Measurements from ENCODE around the gene APOBEC3F. TPM values are rescaled to one million over a fixed set of nuclear protein-coding genes. Genes with fewer than 3 reads are reported as not detected.
A peak's percentile ranks its signal among the peaks of the same experiment; 100 is the strongest.
"Not testable (repeated sequence)": the region's sequence is repeated elsewhere in the genome, so short reads cannot be mapped to it uniquely, and the experiment has no call there.

The APOBEC3F gene
- total and polyA plus RNA-seq, 3 experiments from 2014 or later = 20.5 to 30.1 (median 28.4) TPM

- Mint-ChIP-seq H3K9me3 (no peaks in the 10 kb centered on the region), H3K36me3 (peaks cover 0 to 46% (median 5%) of the 10 kb centered on the region in 3 donors), H3K27me3 (no peaks in the 10 kb centered on the region), H3K4me1 (peaks cover 15 to 33% (median 21%) of the 10 kb centered on the region in 3 donors), H3K27ac (peak overlapping the region in 3 of 8 donors; percentile 17 to 38 (median 34)), H3K4me3 (no peak overlapping the region)
- Histone ChIP-seq H3K4me1 (ENCODE audit: insufficient read depth, low read length) (peaks cover 14% of the 10 kb centered on the region), H3K4me3 (ENCODE audit: low read length) (no peak overlapping the region), H3K36me3 (ENCODE audit: insufficient read depth, low read length) (peaks cover 1% of the 10 kb centered on the region), H3K27me3 (ENCODE audit: insufficient read depth, low read length, poor library complexity, severe bottlenecking) (no peaks in the 10 kb centered on the region), H3K27ac (ENCODE audit: low read depth, low read length) (no peak overlapping the region), H3K9me3 (ENCODE audit: low read length) (no peaks in the 10 kb centered on the region)
- no peak for DNase-seq
- CTCF ChIA-PET = no interaction called here
- POLR2A ChIA-PET = interaction anchor here (0.7 kb wide), 1 partner anchor 49 kb away, joined by 3 read pairs; no protein-coding TSS in a partner anchor
These were observed 11.4 kb upstream of the APOBEC3F start for GRCh38 chr22:39029227-39029626.

DNA sequence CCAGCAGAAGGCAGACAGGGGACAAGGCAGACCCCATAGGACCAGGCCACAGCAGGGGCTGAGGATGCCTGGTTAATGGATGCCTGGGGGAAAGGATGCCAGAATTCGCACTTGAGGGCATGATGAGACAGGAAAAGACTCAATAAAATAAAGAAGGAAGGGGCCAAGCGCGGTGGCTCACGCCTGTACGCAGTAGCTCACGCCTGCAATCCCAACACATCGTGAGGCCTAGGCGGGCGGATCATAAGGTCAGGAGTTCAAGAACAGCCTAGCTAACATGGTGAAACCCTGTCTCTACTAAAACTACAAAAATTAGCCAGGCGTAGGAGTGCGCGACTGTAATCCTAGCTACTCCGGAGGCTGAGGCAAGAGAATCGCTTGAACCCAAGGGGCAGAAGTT is 10.0 kb upstream of the APOBEC3F start:
- H3K36me3 Mint-ChIP-seq = peaks cover 0 to 32% (median 0%) of the 10 kb centered on the region in 3 donors
- ChIA-PET CTCF (interaction anchor here (0.6 kb wide), 1 partner anchor 28 kb away, joined by 3 read pairs; no protein-coding TSS in a partner anchor), POLR2A (no interaction called here)
- H3K4me1 ChIP-seq (ENCODE audit: insufficient read depth, low read length) = peaks cover 1% of the 10 kb centered on the region
- no peaks in the 10 kb centered on the region for H3K36me3 ChIP-seq (ENCODE audit: insufficient read depth, low read length)
- peak overlapping the region in 1 of 8 donors; percentile 77 for H3K27ac Mint-ChIP-seq
- H3K9me3 Mint-ChIP-seq = no peaks in the 10 kb centered on the region
- H3K4me3 ChIP-seq (ENCODE audit: low read length) = no peak overlapping the region
- H3K27me3 ChIP-seq (ENCODE audit: insufficient read depth, low read length, poor library complexity, severe bottlenecking) = no peaks in the 10 kb centered on the region
- H3K4me1 Mint-ChIP-seq = peaks cover 4 to 18% (median 10%) of the 10 kb centered on the region in 3 donors
- no peak overlapping the region for H3K27ac ChIP-seq (ENCODE audit: low read depth, low read length)
- no peaks in the 10 kb centered on the region for H3K27me3 Mint-ChIP-seq
- DNase-seq = no peak
- H3K9me3 ChIP-seq (ENCODE audit: low read length) = no peaks in the 10 kb centered on the region
- no peak overlapping the region for H3K4me3 Mint-ChIP-seq

GRCh38 chr22:39031434-39032295 is 9.0 kb upstream of the APOBEC3F start:
- POLR2A ChIA-PET, CTCF ChIA-PET: not testable (repeated sequence)

DNA sequence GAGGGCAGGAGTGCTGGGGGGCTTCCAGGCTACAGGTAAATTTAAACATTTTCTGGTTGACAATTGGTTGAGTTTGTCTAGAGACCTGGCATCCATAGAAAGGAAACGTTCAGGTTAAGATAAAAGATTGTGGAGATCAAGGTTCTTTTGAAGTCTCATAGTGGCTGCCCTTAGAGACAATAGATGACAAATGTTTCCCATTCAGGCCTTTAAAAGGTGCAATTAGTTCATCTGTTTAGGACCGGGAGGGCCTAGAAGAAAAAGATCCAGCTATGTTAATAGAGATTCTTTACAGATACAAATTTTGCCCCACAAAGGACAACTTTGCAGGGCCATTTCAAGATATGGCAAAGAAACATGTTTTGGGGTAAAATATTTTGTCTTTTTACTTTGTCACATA is 3.6 kb upstream of the APOBEC3F start:
- H3K9me3 Mint-ChIP-seq; H3K4me1 ChIP-seq (ENCODE audit: insufficient read depth, low read length); H3K36me3 ChIP-seq (ENCODE audit: insufficient read depth, low read length); H3K4me3 ChIP-seq (ENCODE audit: low read length); H3K27me3 ChIP-seq (ENCODE audit: insufficient read depth, low read length, poor library complexity, severe bottlenecking); H3K27me3 Mint-ChIP-seq; H3K27ac ChIP-seq (ENCODE audit: low read depth, low read length); H3K9me3 ChIP-seq (ENCODE audit: low read length); CTCF ChIA-PET: not testable (repeated sequence)
- Mint-ChIP-seq H3K4me1 (peaks cover 20 to 27% (median 26%) of the 10 kb centered on the region in 3 donors), H3K36me3 (peaks cover 0 to 19% (median 0%) of the 10 kb centered on the region in 3 donors), H3K27ac (peak overlapping the region; percentile 31 to 92 (median 62)), H3K4me3 (peak overlapping the region in 1 of 7 donors; percentile 45)
- DNase-seq = peak in 1 of 5 donors; percentile 24
- POLR2A ChIA-PET = interaction anchor here (0.7 kb wide), 2 partner anchors 16 to 24 kb away, joined by 4 to 6 read pairs; no protein-coding TSS in a partner anchor

More at GRCh38 chr22:39031434-39032295, 9.0 kb upstream of the APOBEC3F start:
- Mint-ChIP-seq H3K4me1 (peaks cover 5 to 11% (median 6%) of the 10 kb centered on the region in 3 donors), H3K36me3 (peaks cover 0 to 26% (median 0%) of the 10 kb centered on the region in 3 donors), H3K27ac (peak overlapping the region in 1 of 8 donors; percentile 88)
- H3K27me3 Mint-ChIP-seq; H3K27ac ChIP-seq (ENCODE audit: low read depth, low read length); H3K36me3 ChIP-seq (ENCODE audit: insufficient read depth, low read length); H3K9me3 ChIP-seq (ENCODE audit: low read length); H3K4me3 ChIP-seq (ENCODE audit: low read length); H3K4me1 ChIP-seq (ENCODE audit: insufficient read depth, low read length); H3K27me3 ChIP-seq (ENCODE audit: insufficient read depth, low read length, poor library complexity, severe bottlenecking); DNase-seq; H3K4me3 Mint-ChIP-seq; H3K9me3 Mint-ChIP-seq: not testable (repeated sequence)

- peak overlapping the region; percentile 43 for H3K27ac ChIP-seq (ENCODE audit: low read depth, low read length)
These were observed 1.1 kb upstream of the APOBEC3F start for GRCh38 chr22:39039306-39040126.

GRCh38 chr22:39040155-39040537 is 518 bp upstream of the APOBEC3F start:
- DNase-seq; H3K36me3 ChIP-seq (ENCODE audit: insufficient read depth, low read length); H3K9me3 ChIP-seq (ENCODE audit: low read length); CTCF ChIA-PET; H3K27me3 ChIP-seq (ENCODE audit: insufficient read depth, low read length, poor library complexity, severe bottlenecking); H3K27me3 Mint-ChIP-seq; H3K4me3 ChIP-seq (ENCODE audit: low read length); H3K9me3 Mint-ChIP-seq: not testable (repeated sequence)
- Histone ChIP-seq H3K4me1 (ENCODE audit: insufficient read depth, low read length) (peaks cover 16% of the 10 kb centered on the region), H3K27ac (ENCODE audit: low read depth, low read length) (peak overlapping the region; percentile 43)
- POLR2A ChIA-PET = interaction anchor here (1.2 kb wide), 1 partner anchor 170 kb away, joined by 4 read pairs; no protein-coding TSS in a partner anchor
- Mint-ChIP-seq H3K4me1 (peaks cover 30 to 46% (median 36%) of the 10 kb centered on the region in 3 donors), H3K36me3 (peaks cover 0 to 17% (median 3%) of the 10 kb centered on the region in 3 donors), H3K4me3 (peak overlapping the region; percentile 50 to 93 (median 88)), H3K27ac (peak overlapping the region; percentile 77 to 96 (median 94))

More at GRCh38 chr22:39039306-39040126, 1.1 kb upstream of the APOBEC3F start:
- Histone ChIP-seq H3K36me3 (ENCODE audit: insufficient read depth, low read length) (no peaks in the 10 kb centered on the region), H3K4me3 (ENCODE audit: low read length) (no peak overlapping the region), H3K4me1 (ENCODE audit: insufficient read depth, low read length) (peaks cover 16% of the 10 kb centered on the region), H3K9me3 (ENCODE audit: low read length) (no peaks in the 10 kb centered on the region), H3K27me3 (ENCODE audit: insufficient read depth, low read length, poor library complexity, severe bottlenecking) (no peaks in the 10 kb centered on the region)
- peaks cover 28 to 42% (median 36%) of the 10 kb centered on the region in 3 donors for H3K4me1 Mint-ChIP-seq
- H3K27ac Mint-ChIP-seq = peak overlapping the region; percentile 77 to 96 (median 94)
- no peaks in the 10 kb centered on the region for H3K9me3 Mint-ChIP-seq
- DNase-seq = no peak
- H3K36me3 Mint-ChIP-seq = peaks cover 0 to 12% (median 3%) of the 10 kb centered on the region in 3 donors
- H3K4me3 Mint-ChIP-seq = peak overlapping the region; percentile 50 to 93 (median 88)
- ChIA-PET CTCF (no interaction called here), POLR2A (interaction anchor here (1.2 kb wide), 1 partner anchor 169 kb away, joined by 4 read pairs; no protein-coding TSS in a partner anchor)
- no peaks in the 10 kb centered on the region for H3K27me3 Mint-ChIP-seq

- peak overlapping the region; percentile 61 for H3K27ac ChIP-seq (ENCODE audit: low read depth, low read length)
- H3K36me3 Mint-ChIP-seq = peaks cover 0 to 33% (median 3%) of the 10 kb centered on the region in 3 donors
- peak overlapping the region; percentile 86 to 93 (median 90) for H3K4me3 Mint-ChIP-seq
- peaks cover 16% of the 10 kb centered on the region for H3K4me1 ChIP-seq (ENCODE audit: insufficient read depth, low read length)
- H3K4me3 ChIP-seq (ENCODE audit: low read length) = peak overlapping the region; percentile 80
- peak overlapping the region; percentile 81 to 98 (median 94) for H3K27ac Mint-ChIP-seq
- H3K9me3 Mint-ChIP-seq = no peaks in the 10 kb centered on the region
- H3K27me3 Mint-ChIP-seq = peaks cover 0 to 2% of the 10 kb centered on the region in 2 donors
- CTCF ChIA-PET = no interaction called here
- no peaks in the 10 kb centered on the region for H3K27me3 ChIP-seq (ENCODE audit: insufficient read depth, low read length, poor library complexity, severe bottlenecking)
- H3K4me1 Mint-ChIP-seq = peaks cover 38 to 59% (median 50%) of the 10 kb centered on the region in 3 donors
- H3K9me3 ChIP-seq (ENCODE audit: low read length) = no peaks in the 10 kb centered on the region
- H3K36me3 ChIP-seq (ENCODE audit: insufficient read depth, low read length) = no peaks in the 10 kb centered on the region
- POLR2A ChIA-PET = interaction anchor here (0.7 kb wide), 1 partner anchor 27 kb away, joined by 6 read pairs; no protein-coding TSS in a partner anchor
- no peak for DNase-seq
These were observed 1.2 kb downstream of the APOBEC3F start for GRCh38 chr22:39041908-39042307.

All from CD8-positive, alpha-beta memory T cell (primary cell).